Calu3 (cell line): ENCODE data around the gene CENPB. TPM values are rescaled to one million over a fixed set of nuclear protein-coding genes. Genes with fewer than 3 reads are reported as not detected.
A peak's percentile ranks its signal among the peaks of the same experiment; 100 is the strongest.

Experiments used
- BruUV-seq: library from RNA; stranded (reverse); fragments of 400-500 nt; replicated peaks from 2 replicates; lab custom pipeline; 2021; lab: Mats Ljungman, UMichigan
- CTCF ChIA-PET: fragments of 300-600 bp; sonication (Branson Sonifier 250); formaldehyde crosslinking; loops from one replicate; lab custom pipeline; 2022; ENCODE audit warnings: antibody characterized with exemption; lab: Charles Lee
- DNase-seq: peaks from one replicate; pipeline ENCODE4 v3.0.0; 2022
- H3K27ac Mint-ChIP-seq: one replicate; pipeline ENCODE4 v1.8.0; 2022; ENCODE audit warnings: mixed read lengths; ENCODE audit not compliant: unreplicated experiment
- H3K27me3 Mint-ChIP-seq: one replicate; pipeline ENCODE4 v1.8.0; 2022; ENCODE audit warnings: mixed read lengths; ENCODE audit not compliant: unreplicated experiment
- H3K36me3 Mint-ChIP-seq: one replicate; pipeline ENCODE4 v1.8.0; 2022; ENCODE audit warnings: mild to moderate bottlenecking, moderate library complexity, mixed read lengths; ENCODE audit not compliant: insufficient read depth, unreplicated experiment
- H3K4me1 Mint-ChIP-seq: one replicate; pipeline ENCODE4 v1.8.0; 2022; ENCODE audit warnings: mild to moderate bottlenecking, low read depth, mixed read lengths; ENCODE audit not compliant: unreplicated experiment
- H3K4me3 Mint-ChIP-seq: one replicate; pipeline ENCODE4 v1.8.0; 2022; ENCODE audit warnings: mild to moderate bottlenecking, low read depth, moderate library complexity, mixed read lengths; ENCODE audit not compliant: unreplicated experiment
- H3K9me3 Mint-ChIP-seq: one replicate; pipeline ENCODE4 v1.8.0; 2022; ENCODE audit warnings: low read depth, mixed read lengths; ENCODE audit not compliant: unreplicated experiment
- intact Hi-C: fragments of 100-400 bp; cut with micrococcal nuclease; formaldehyde crosslinking; loops from one replicate; pipeline ENCODE4 v1.10.0; 2022; ENCODE audit not compliant: unreplicated experiment
- total RNA-seq: library from RNA; stranded (reverse); gene quantifications from 2 replicates; pipeline ENCODE4 v1.2.3, GENCODE V29; 2022
- TF ChIP-seq, protein P1 (sequence below): fragments of 200-600 bp; IDR thresholded peaks from one replicate; pipeline ENCODE4 v1.8.0; 2022; ENCODE audit warnings: antibody characterized with exemption; ENCODE audit not compliant: unreplicated experiment

The CENPB gene
- total RNA-seq, 1 experiment from 2014 or later = 44.9 TPM

DNA sequence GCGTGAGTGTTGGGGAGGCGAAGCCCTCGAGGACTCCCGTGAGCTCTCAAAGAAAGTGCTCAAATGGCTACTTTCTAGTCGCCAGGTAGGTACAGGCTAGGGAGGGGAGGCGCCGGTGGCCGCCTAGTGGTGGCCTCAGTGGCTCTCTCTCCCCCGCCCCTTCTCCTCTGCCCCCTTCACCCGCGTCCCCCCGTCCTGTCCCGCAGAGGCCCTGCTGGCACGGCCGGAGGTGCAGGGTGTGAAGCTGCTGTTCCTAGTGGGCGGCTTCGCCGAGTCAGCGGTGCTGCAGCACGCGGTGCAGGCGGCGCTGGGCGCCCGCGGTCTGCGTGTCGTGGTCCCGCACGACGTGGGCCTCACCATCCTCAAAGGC is 35.2 kb downstream of the CENPB start:
- TF ChIP-seq, protein P1, sequence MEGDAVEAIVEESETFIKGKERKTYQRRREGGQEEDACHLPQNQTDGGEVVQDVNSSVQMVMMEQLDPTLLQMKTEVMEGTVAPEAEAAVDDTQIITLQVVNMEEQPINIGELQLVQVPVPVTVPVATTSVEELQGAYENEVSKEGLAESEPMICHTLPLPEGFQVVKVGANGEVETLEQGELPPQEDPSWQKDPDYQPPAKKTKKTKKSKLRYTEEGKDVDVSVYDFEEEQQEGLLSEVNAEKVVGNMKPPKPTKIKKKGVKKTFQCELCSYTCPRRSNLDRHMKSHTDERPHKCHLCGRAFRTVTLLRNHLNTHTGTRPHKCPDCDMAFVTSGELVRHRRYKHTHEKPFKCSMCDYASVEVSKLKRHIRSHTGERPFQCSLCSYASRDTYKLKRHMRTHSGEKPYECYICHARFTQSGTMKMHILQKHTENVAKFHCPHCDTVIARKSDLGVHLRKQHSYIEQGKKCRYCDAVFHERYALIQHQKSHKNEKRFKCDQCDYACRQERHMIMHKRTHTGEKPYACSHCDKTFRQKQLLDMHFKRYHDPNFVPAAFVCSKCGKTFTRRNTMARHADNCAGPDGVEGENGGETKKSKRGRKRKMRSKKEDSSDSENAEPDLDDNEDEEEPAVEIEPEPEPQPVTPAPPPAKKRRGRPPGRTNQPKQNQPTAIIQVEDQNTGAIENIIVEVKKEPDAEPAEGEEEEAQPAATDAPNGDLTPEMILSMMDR = no peak
- DNase-seq = no peak
- no TSS peak for BruUV-seq
- CTCF ChIA-PET = interaction anchor here (0.8 to 0.9 kb wide), 2 partner anchors 14 to 16 kb away, joined by 4 read pairs; partner anchors contain the start of gene ADISSP
- no peak overlapping the region for H3K27ac Mint-ChIP-seq
- peaks cover 16% of the 10 kb centered on the region for H3K27me3 Mint-ChIP-seq
- H3K4me3 Mint-ChIP-seq = no peak overlapping the region
- H3K36me3 Mint-ChIP-seq = peaks cover 14% of the 10 kb centered on the region
- H3K9me3 Mint-ChIP-seq = no peaks in the 10 kb centered on the region
- H3K4me1 Mint-ChIP-seq = peaks cover 10% of the 10 kb centered on the region
- intact Hi-C loops = no loop called here

DNA sequence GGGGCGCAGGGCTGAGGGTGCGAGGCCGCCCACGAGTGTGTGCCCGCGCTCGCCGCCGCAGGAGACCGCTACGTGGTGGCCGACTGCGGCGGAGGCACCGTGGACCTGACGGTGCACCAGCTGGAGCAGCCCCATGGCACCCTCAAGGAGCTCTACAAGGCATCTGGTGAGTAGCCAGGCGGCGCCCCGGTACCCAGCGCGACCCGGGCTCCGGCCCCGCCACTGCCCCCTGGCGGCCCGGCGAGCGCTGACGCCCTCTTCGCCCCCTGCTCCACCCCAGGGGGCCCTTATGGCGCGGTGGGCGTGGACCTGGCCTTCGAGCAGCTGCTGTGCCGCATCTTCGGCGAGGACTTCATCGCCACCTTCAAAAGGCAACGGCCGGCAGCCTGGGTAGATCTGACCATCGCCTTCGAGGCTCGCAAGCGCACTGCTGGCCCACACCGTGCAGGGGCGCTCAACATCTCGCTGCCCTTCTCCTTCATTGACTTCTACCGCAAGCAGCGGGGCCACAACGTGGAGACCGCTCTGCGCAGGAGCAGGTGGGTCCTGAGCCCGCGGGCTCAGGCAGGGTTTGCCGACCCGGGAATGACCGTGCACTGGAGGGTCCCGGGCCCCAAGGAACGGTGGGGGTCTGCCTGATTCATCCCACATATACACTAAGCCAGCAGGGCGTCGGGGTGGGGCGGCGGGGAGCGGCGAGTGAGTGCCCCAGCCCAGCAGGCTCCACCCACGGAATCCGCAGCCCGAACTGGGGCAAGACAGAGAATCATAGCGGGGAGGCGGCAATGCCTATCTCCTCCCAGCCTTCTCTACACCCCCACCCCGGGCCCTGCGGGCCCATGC is 36.6 kb downstream of the CENPB start:
- TF ChIP-seq, protein P1 = peak; percentile 67
- intact Hi-C loops = no loop called here
- no peaks in the 10 kb centered on the region for H3K9me3 Mint-ChIP-seq
- peaks cover 14% of the 10 kb centered on the region for H3K36me3 Mint-ChIP-seq
- peaks cover 12% of the 10 kb centered on the region for H3K4me1 Mint-ChIP-seq
- DNase-seq = peak; percentile 29
- no peak overlapping the region for H3K4me3 Mint-ChIP-seq
- peaks cover 30% of the 10 kb centered on the region for H3K27me3 Mint-ChIP-seq
- no TSS peak for BruUV-seq
- no peak overlapping the region for H3K27ac Mint-ChIP-seq
- CTCF ChIA-PET = no interaction called here

DNA sequence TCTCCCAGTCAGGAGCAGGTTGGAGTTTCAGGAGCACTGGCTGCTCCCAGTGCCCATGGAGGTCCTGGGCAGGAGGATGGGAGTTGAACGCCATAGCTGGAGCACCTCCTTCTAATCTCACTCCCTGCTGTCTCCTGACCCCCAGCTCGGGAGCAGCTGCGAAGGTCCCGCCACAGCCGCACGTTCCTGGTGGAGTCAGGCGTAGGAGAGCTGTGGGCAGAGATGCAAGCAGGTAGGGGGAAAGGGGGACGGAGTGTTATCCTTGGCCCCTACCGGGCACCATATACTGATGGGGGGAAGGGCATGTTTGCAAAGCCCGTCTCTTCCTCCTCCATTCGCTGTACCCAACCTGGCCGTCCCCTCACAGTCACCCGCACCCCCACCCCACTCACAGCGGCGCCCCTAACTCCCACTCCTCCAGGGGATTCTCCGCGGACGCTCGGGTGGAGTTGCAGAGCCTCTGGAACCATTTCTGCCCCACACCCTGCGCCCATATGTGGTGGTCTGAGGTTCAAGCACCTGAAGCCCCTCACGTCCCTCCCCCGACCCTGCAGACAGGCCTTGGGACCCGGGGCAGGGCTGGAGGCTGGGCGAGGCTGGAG is 37.4 kb downstream of the CENPB start:
- intact Hi-C loops = no loop called here
- Mint-ChIP-seq H3K4me3 (no peak overlapping the region), H3K4me1 (peaks cover 19% of the 10 kb centered on the region), H3K27me3 (peaks cover 37% of the 10 kb centered on the region), H3K27ac (no peak overlapping the region), H3K9me3 (peaks cover 3% of the 10 kb centered on the region), H3K36me3 (peaks cover 14% of the 10 kb centered on the region)
- no TSS peak for BruUV-seq
- TF ChIP-seq, protein P1 = no peak
- no peak for DNase-seq
- CTCF ChIA-PET = no interaction called here

DNA sequence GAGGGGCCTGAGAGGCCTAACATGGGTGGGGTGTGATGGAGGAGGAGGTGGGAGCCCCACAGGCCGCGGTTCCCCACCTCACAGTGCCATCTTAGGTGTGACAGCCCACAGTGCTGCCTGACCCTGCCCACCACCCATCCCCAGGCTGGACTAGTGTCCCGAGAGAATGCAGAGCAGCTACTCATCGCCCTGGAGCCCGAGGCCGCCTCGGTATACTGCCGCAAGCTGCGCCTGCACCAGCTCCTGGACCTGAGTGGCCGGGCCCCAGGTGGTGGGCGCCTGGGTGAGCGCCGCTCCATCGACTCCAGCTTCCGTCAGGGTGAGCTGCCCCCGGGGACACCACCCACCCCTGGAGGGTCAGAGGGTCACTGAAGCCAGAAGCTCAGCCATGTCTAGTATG is 38.5 kb downstream of the CENPB start:
- CTCF ChIA-PET = interaction anchor here (0.6 to 1.0 kb wide), 2 partner anchors 12 to 338 kb away, joined by 3 read pairs; no protein-coding TSS in a partner anchor
- Mint-ChIP-seq H3K27me3 (peaks cover 42% of the 10 kb centered on the region), H3K4me1 (peaks cover 20% of the 10 kb centered on the region), H3K9me3 (peaks cover 3% of the 10 kb centered on the region), H3K36me3 (peaks cover 9% of the 10 kb centered on the region), H3K27ac (no peak overlapping the region), H3K4me3 (no peak overlapping the region)
- no peak for DNase-seq
- intact Hi-C loops = no loop called here
- TF ChIP-seq, protein P1 = no peak
- no TSS peak for BruUV-seq
